Stomach (tissue), 9 donors: ENCODE results near the gene RRAD. TPM values are rescaled to one million over a fixed set of nuclear protein-coding genes. Genes with fewer than 3 reads are reported as not detected.
"Not testable (repeated sequence)": the region's sequence is repeated elsewhere in the genome, so short reads cannot be mapped to it uniquely, and the experiment has no call there.

ENCODE experiments used
- DNase-seq, 2 donors: peaks; one replicate each; pipeline versions ENCODE4 v3.0.0 to v3.0.0-alpha.2; 2013 to 2019
- H3K27ac ChIP-seq, 5 donors: fragments of 200-600 bp in 4 of 5; sonication (generic) in 4 of 5; one replicate each; pipeline ENCODE4 v1.5.1; 2013 to 2019; ENCODE audit warnings: mild to moderate bottlenecking in 1 of 5, moderate library complexity in 1 of 5
- H3K27me3 ChIP-seq, 3 donors: fragments of 200-600 bp; sonication (generic); one replicate each; pipeline ENCODE4 v1.5.1; 2017 to 2019; ENCODE audit warnings: mixed run types in 1 of 3
- H3K36me3 ChIP-seq, 4 donors: fragments of 200-600 bp; sonication (generic); 1 replicate in 3 of 4; 2 replicates in 1 of 4; pipeline ENCODE4 v1.5.1; 2016 to 2019
- H3K4me1 ChIP-seq, 4 donors: fragments of 200-600 bp; sonication (generic); one replicate each; pipeline ENCODE4 v1.5.1; 2016 to 2019
- H3K4me3 ChIP-seq, 4 donors: fragments of 200-600 bp; sonication (generic) in 3 of 4; one replicate each; pipeline ENCODE4 v1.5.1; 2016 to 2019; ENCODE audit warnings: mild to moderate bottlenecking in 1 of 4
- H3K9me3 ChIP-seq, 4 donors: fragments of 200-600 bp; sonication (generic); one replicate each; pipeline ENCODE4 v1.5.1; 2016 to 2019
- CTCF ChIP-seq, 7 experiments: fragments of 450-650 bp in 4 of 7; fragments of 200-600 bp in 3 of 7; sonication (generic) in 3 of 7; IDR thresholded peaks; one replicate each; pipeline ENCODE4 v1.5.1; 2016 to 2019; ENCODE audit warnings: antibody characterized with exemption in 7 of 7, control low read depth in 2 of 7, mild to moderate bottlenecking in 1 of 7
- EP300 ChIP-seq: sonication (generic); formaldehyde crosslinking; IDR thresholded peaks from one replicate; pipeline ENCODE4 v1.6.1; 2017; ENCODE audit warnings: antibody characterized with exemption
- POLR2A ChIP-seq, 4 donors: fragments of 450-650 bp; IDR thresholded peaks; one replicate each; pipeline ENCODE4 v1.6.1; 2016; ENCODE audit warnings: antibody characterized with exemption in 4 of 4, control low read depth in 2 of 4, mild to moderate bottlenecking in 1 of 4, moderate library complexity in 1 of 4
- POLR2AphosphoS5 ChIP-seq, 3 donors: sonication (generic); formaldehyde crosslinking; IDR thresholded peaks; one replicate each; pipeline ENCODE4 v1.6.1; 2016; ENCODE audit warnings: antibody characterized with exemption in 3 of 3
- WGBS, 5 donors: extraction: QIAGEN DNeasy Blood & Tissue Kit in 3 of 5; methylation state at CpG; one replicate each; pipeline versions ENCODE4 v1.1.5 to v1.1.7; 2013 to 2018; 5-methylcytosine and 5-hydroxymethylcytosine counted together
- intact Hi-C: fragments of 100-400 bp; cut with DNase I; formaldehyde crosslinking; loops from one replicate; pipeline ENCODE4 v1.15.1; 2023; ENCODE audit warnings: low total_unique reads
- polyA plus RNA-seq, 3 donors: library from polyadenylated mRNA; stranded (reverse); fragments of 200-250 nt; gene quantifications; one replicate each; pipeline ENCODE4 v1.2.3, GENCODE V29; 2013
- total RNA-seq, 5 donors: library from RNA; depleted of rRNA; stranded (reverse); fragments of >200 nt; gene quantifications; one replicate each; pipeline versions ENCODE4 v1.1.0 to v1.2.3, GENCODE V29; 2014 to 2016
- donor health status: healthy with polysubstance abuse.
- donor health status: Bipolar disorder and iron deficiency.
- donor health status: healthy.

RRAD gene
- total and polyA plus RNA-seq, 8 donors: 1.0 to 39.7 (median 3.5) TPM

GRCh38 chr16:66939366-66939765, 14.0 kb upstream of the RRAD start:
- H3K4me3 ChIP-seq: no peak overlapping the region
- no peak overlapping the region for H3K27ac ChIP-seq
- no peaks in the 10 kb centered on the region for H3K9me3 ChIP-seq
- intact Hi-C loops: no loop called here
- peaks cover 41 to 70% (median 68%) of the 10 kb centered on the region in 4 donors for H3K36me3 ChIP-seq
- no peaks in the 10 kb centered on the region for H3K27me3 ChIP-seq
- no peak for DNase-seq
- peaks cover 18 to 36% (median 31%) of the 10 kb centered on the region in 4 donors for H3K4me1 ChIP-seq
- TF ChIP-seq POLR2AphosphoS5 (IDR thresholded peaks at IDR 0.05) (no peak), POLR2A (IDR thresholded peaks at IDR 0.05) (no peak), EP300 (no peak), CTCF (IDR thresholded peaks at IDR 0.05) (no peak)

GRCh38 chr16:66937725-66938337, 12.5 kb upstream of the RRAD start:
- H3K4me3 ChIP-seq: no peak overlapping the region
- TF ChIP-seq POLR2AphosphoS5 (IDR thresholded peaks at IDR 0.05): no peak
- TF ChIP-seq POLR2A (IDR thresholded peaks at IDR 0.05): no peak
- no peak for TF ChIP-seq EP300
- H3K36me3 ChIP-seq: peaks cover 30 to 58% (median 55%) of the 10 kb centered on the region in 4 donors
- no peak overlapping the region for H3K27ac ChIP-seq
- H3K27me3 ChIP-seq: no peaks in the 10 kb centered on the region
- peaks cover 26 to 46% (median 39%) of the 10 kb centered on the region in 4 donors for H3K4me1 ChIP-seq
- intact Hi-C loops: no loop called here
- no peak for DNase-seq
- no peaks in the 10 kb centered on the region for H3K9me3 ChIP-seq
- WGBS, 5 donors: 86 to 90% (median 90%) methylated on average over 10 of the region's 10 CpGs

- Histone ChIP-seq H3K27ac (peak overlapping the region in 1 of 5 donors; percentile 91), H3K9me3 (no peaks in the 10 kb centered on the region), H3K4me3 (peak overlapping the region in 1 of 4 donors; percentile 89), H3K36me3 (peaks cover 25 to 57% (median 54%) of the 10 kb centered on the region in 4 donors), H3K4me1 (peaks cover 29 to 54% (median 48%) of the 10 kb centered on the region in 4 donors), H3K27me3 (no peaks in the 10 kb centered on the region)
- TF ChIP-seq POLR2A (IDR thresholded peaks at IDR 0.05) (no peak), CTCF (IDR thresholded peaks at IDR 0.05) (no peak), EP300 (no peak)
- intact Hi-C loops: no loop called here
- DNase-seq: no peak
- WGBS, 5 donors: 79 to 93% (median 91%) methylated on average over 4 of the region's 4 CpGs
Measured at GRCh38 chr16:66936889-66937554, 11.7 kb upstream of the RRAD start.

GRCh38 chr16:66936462-66936861, 11.1 kb upstream of the RRAD start:
- peak overlapping the region in 2 of 4 donors; percentile 89 to 94 for H3K4me3 ChIP-seq
- peaks cover 29 to 57% (median 51%) of the 10 kb centered on the region in 4 donors for H3K4me1 ChIP-seq
- WGBS, 5 donors: 45 to 68% (median 55%) methylated on average over 6 of the region's 6 CpGs
- DNase-seq: peak in 1 of 2 donors; percentile 37
- no peaks in the 10 kb centered on the region for H3K27me3 ChIP-seq
- no peak for TF ChIP-seq POLR2AphosphoS5 (IDR thresholded peaks at IDR 0.05)
- intact Hi-C loops: no loop called here
- no peaks in the 10 kb centered on the region for H3K9me3 ChIP-seq
- H3K36me3 ChIP-seq: peaks cover 20 to 56% (median 51%) of the 10 kb centered on the region in 4 donors
- H3K27ac ChIP-seq: peak overlapping the region in 3 of 5 donors; percentile 91 to 95 (median 94)

GRCh38 chr16:66935314-66936011, 10.1 kb upstream of the RRAD start, which contains the start of gene CES2:
TSS of gene CES2 (plus strand) at chr16:66935516. CDS start at chr16:66935636, 120 bp downstream.
- Histone ChIP-seq H3K4me1 (peaks cover 29 to 58% (median 53%) of the 10 kb centered on the region in 4 donors), H3K4me3 (peak within 1 kb of the TSS; percentile 89 to 97 (median 92)), H3K27ac (peak within 1 kb of the TSS; percentile 88 to 95 (median 94)), H3K36me3 (peaks cover 10 to 50% (median 43%) of the 10 kb centered on the region in 4 donors), H3K27me3 (no peaks in the 10 kb centered on the region), H3K9me3 (no peaks in the 10 kb centered on the region)
- 21 to 46% (median 30%) methylated on average over 19 to 44 of the region's 44 CpGs for WGBS, 5 donors
- peak in 2 of 3 donors; percentile 69 to 79 for TF ChIP-seq POLR2AphosphoS5 (IDR thresholded peaks at IDR 0.05)
- TF ChIP-seq POLR2A (IDR thresholded peaks at IDR 0.05): no peak
- TF ChIP-seq EP300: no peak
- DNase-seq: peak; percentile 86 to 88
- intact Hi-C loops: no loop called here

GRCh38 chr16:66934839-66935313, 9.5 kb upstream of the RRAD start:
- H3K27me3 ChIP-seq, H3K9me3 ChIP-seq, intact Hi-C loops, DNase-seq: not testable (repeated sequence)
- WGBS, 5 donors: 1 to 3% (median 2%) methylated on average over 16 to 24 of the region's 24 CpGs
- peak overlapping the region; percentile 88 to 95 (median 94) for H3K27ac ChIP-seq
- H3K4me3 ChIP-seq: peak overlapping the region; percentile 89 to 97 (median 92)
- peaks cover 29 to 64% (median 53%) of the 10 kb centered on the region in 4 donors for H3K4me1 ChIP-seq
- peaks cover 4 to 44% (median 37%) of the 10 kb centered on the region in 4 donors for H3K36me3 ChIP-seq
